H9 (cell line): Measurements from ENCODE around the gene ADARB2. TPM values are rescaled to one million over a fixed set of nuclear protein-coding genes. Genes with fewer than 3 reads are reported as not detected.

Experiments
- DNase-seq: peaks from one replicate; pipeline ENCODE4 v3.0.0-alpha.2; 2017
- H2AFZ ChIP-seq: one replicate; pipeline ENCODE4 v1.6.1; 2013; ENCODE audit warnings: mild to moderate bottlenecking, low read length, control low read depth, moderate library complexity
- H2AK5ac ChIP-seq: 2 replicates; pipeline ENCODE4 v1.6.1; 2013; ENCODE audit warnings: low read length, control low read depth, mixed read lengths; ENCODE audit not compliant: insufficient read length
- H2BK120ac ChIP-seq: one replicate; pipeline ENCODE4 v1.6.1; 2013; ENCODE audit warnings: low read depth, mild to moderate bottlenecking, low read length, control low read depth, inconsistent platforms; ENCODE audit not compliant: poor library complexity, severe bottlenecking
- H2BK12ac ChIP-seq: 2 replicates; pipeline ENCODE4 v1.6.1; 2013; ENCODE audit warnings: low read length, control low read depth, mixed read lengths, low read depth; ENCODE audit not compliant: insufficient read length
- H2BK15ac ChIP-seq: 2 replicates; pipeline ENCODE4 v1.6.1; 2013; ENCODE audit warnings: low read depth, low read length, control low read depth
- H2BK20ac ChIP-seq: one replicate; pipeline ENCODE4 v1.6.1; 2013; ENCODE audit warnings: low read depth, mild to moderate bottlenecking, low read length, control low read depth, inconsistent platforms; ENCODE audit not compliant: poor library complexity, severe bottlenecking
- H2BK5ac ChIP-seq: 2 replicates; pipeline ENCODE4 v1.6.1; 2013; ENCODE audit warnings: low read length, control low read depth, mixed read lengths; ENCODE audit not compliant: insufficient read length
- H3K14ac ChIP-seq: 2 replicates; pipeline ENCODE4 v1.6.1; 2013; ENCODE audit warnings: low read length, control low read depth; ENCODE audit not compliant: insufficient read depth
- H3K18ac ChIP-seq: 2 replicates; pipeline ENCODE4 v1.6.1; 2013; ENCODE audit warnings: low read depth, mild to moderate bottlenecking, mixed read lengths, low read length, control low read depth; ENCODE audit not compliant: insufficient read length
- H3K23ac ChIP-seq: 2 replicates; pipeline ENCODE4 v1.6.1; 2013; ENCODE audit warnings: low read length, control low read depth, mixed read lengths, low read depth; ENCODE audit not compliant: insufficient read length
- H3K23me2 ChIP-seq: 2 replicates; pipeline ENCODE4 v1.6.1; 2013; ENCODE audit warnings: low read depth, mild to moderate bottlenecking, mixed read lengths, low read length, control low read depth; ENCODE audit not compliant: insufficient read length, poor library complexity, severe bottlenecking
- H3K27ac ChIP-seq: 2 replicates; pipeline ENCODE4 v1.5.1; 2013; ENCODE audit warnings: low read length, control low read depth, mixed read lengths, low read depth; ENCODE audit not compliant: insufficient read length
- H3K27me3 ChIP-seq: 2 replicates; pipeline ENCODE4 v1.6.1; 2013; ENCODE audit warnings: low read length, control low read depth, inconsistent platforms; ENCODE audit not compliant: insufficient read depth
- H3K4ac ChIP-seq: 2 replicates; pipeline ENCODE4 v1.6.1; 2013; ENCODE audit warnings: low read depth, mild to moderate bottlenecking, control low read depth, inconsistent platforms, low read length, moderate library complexity
- H3K4me1 ChIP-seq: 2 replicates; pipeline ENCODE4 v1.6.1; 2013; ENCODE audit warnings: low read length, control low read depth, inconsistent platforms; ENCODE audit not compliant: insufficient read depth
- H3K4me2 ChIP-seq: 2 replicates; pipeline ENCODE4 v1.6.1; 2013; ENCODE audit warnings: low read length, control low read depth, mixed read lengths; ENCODE audit not compliant: insufficient read length, insufficient read depth
- H3K56ac ChIP-seq: 2 replicates; pipeline ENCODE4 v1.6.1; 2013; ENCODE audit warnings: low read depth, mild to moderate bottlenecking, mixed read lengths, low read length, control low read depth; ENCODE audit not compliant: insufficient read length
- H3K79me1 ChIP-seq: 2 replicates; pipeline ENCODE4 v1.6.1; 2013; ENCODE audit warnings: low read depth, mild to moderate bottlenecking, moderate library complexity, low read length, control low read depth, inconsistent platforms; ENCODE audit not compliant: insufficient read depth, poor library complexity, severe bottlenecking
- H3K79me2 ChIP-seq: 2 replicates; pipeline ENCODE4 v1.6.1; 2013; ENCODE audit warnings: low read length, control low read depth, inconsistent platforms; ENCODE audit not compliant: insufficient read depth
- H3K9ac ChIP-seq: 2 replicates; pipeline ENCODE4 v1.6.1; 2013; ENCODE audit warnings: low read length, control low read depth, mixed read lengths; ENCODE audit not compliant: insufficient read length; ENCODE audit errors: extremely low read depth
- H3K9me3 ChIP-seq: one replicate; pipeline ENCODE4 v1.6.1; 2013; ENCODE audit warnings: low read depth, low read length, inconsistent platforms; ENCODE audit not compliant: control insufficient read depth
- H3T11ph ChIP-seq: one replicate; pipeline ENCODE4 v1.6.1; 2013; ENCODE audit warnings: mild to moderate bottlenecking, low read length, control low read depth, inconsistent platforms
- H4K20me1 ChIP-seq: one replicate; pipeline ENCODE4 v1.6.1; 2013; ENCODE audit not compliant: control insufficient read depth, insufficient read length, insufficient read depth
- H4K5ac ChIP-seq: 2 replicates; pipeline ENCODE4 v1.6.1; 2013; ENCODE audit warnings: low read depth, mild to moderate bottlenecking, mixed read lengths, low read length, control low read depth; ENCODE audit not compliant: insufficient read length
- H4K8ac ChIP-seq: replicated peaks from 2 replicates; pipeline ENCODE4 v1.6.1; 2013; ENCODE audit warnings: low read length, control low read depth, mixed read lengths, low read depth; ENCODE audit not compliant: insufficient read length
- H4K91ac ChIP-seq: 2 replicates; pipeline ENCODE4 v1.6.1; 2013; ENCODE audit warnings: low read depth, mild to moderate bottlenecking, moderate library complexity, mixed read lengths, low read length, control low read depth; ENCODE audit not compliant: insufficient read length
- H3K27ac Mint-ChIP-seq, 3 experiments: 2 replicates in 2 of 3; 3 replicates in 1 of 3; pipeline ENCODE4 v1.8.0; 2020 to 2021; ENCODE audit warnings: mixed read lengths in 3 of 3, mild to moderate bottlenecking in 1 of 3, moderate library complexity in 1 of 3
- H3K27me3 Mint-ChIP-seq: 2 replicates; pipeline ENCODE4 v1.8.0; 2021; ENCODE audit warnings: low read depth, mild to moderate bottlenecking, moderate library complexity, mixed read lengths
- H3K36me3 Mint-ChIP-seq, 3 experiments: 2 replicates in 2 of 3; 3 replicates in 1 of 3; pipeline ENCODE4 v1.8.0; 2020 to 2021; ENCODE audit warnings: low read depth in 3 of 3, mixed read lengths in 3 of 3; ENCODE audit not compliant: insufficient read depth in 1 of 3
- H3K4me1 Mint-ChIP-seq, 2 experiments: 2 replicates each; pipeline ENCODE4 v1.8.0; 2020; ENCODE audit warnings: mixed read lengths in 2 of 2
- H3K4me3 Mint-ChIP-seq, 2 experiments: 2 replicates in 1 of 2; 3 replicates in 1 of 2; pipeline ENCODE4 v1.8.0; 2020 to 2021; ENCODE audit warnings: mild to moderate bottlenecking in 2 of 2, mixed read lengths in 2 of 2, moderate library complexity in 1 of 2
- H3K9me3 Mint-ChIP-seq, 2 experiments: 2 replicates in 1 of 2; 3 replicates in 1 of 2; pipeline ENCODE4 v1.8.0; 2020; ENCODE audit warnings: mild to moderate bottlenecking in 2 of 2, mixed read lengths in 2 of 2, moderate library complexity in 1 of 2
- CTCF ChIP-seq: fragments of 200-600 bp; sonication (generic); conservative IDR thresholded peaks from 3 replicates; pipeline ENCODE4 v1.8.0; 2021; ENCODE audit warnings: antibody characterized with exemption, mild to moderate bottlenecking
- WGBS: extraction: QIAGEN DNeasy Blood & Tissue Kit; methylation state at CpG from one replicate; pipeline ENCODE4 v1.1.7; 2013; ENCODE audit warnings: missing lambda C conversion rate, low lambda C conversion rate, mixed read lengths; ENCODE audit not compliant: insufficient read length; ENCODE audit errors: extremely low coverage; 5-methylcytosine and 5-hydroxymethylcytosine counted together
- total RNA-seq: library from RNA; stranded (reverse); gene quantifications from 2 replicates; pipeline ENCODE4 v1.2.1, GENCODE V29; 2021

ADARB2 gene
- total RNA-seq, 1 experiment from 2014 or later: 0.87 TPM

GRCh38 chr10:1264001-1264400, 473.3 kb downstream of the ADARB2 start:
- no peak for TF ChIP-seq CTCF
- no peak for DNase-seq
- H2AFZ ChIP-seq: no peak overlapping the region

More at GRCh38 chr10:1264001-1264400, 473.3 kb downstream of the ADARB2 start:
- Histone ChIP-seq H3K18ac (no peak overlapping the region), H3T11ph (no peak overlapping the region), H2BK12ac (no peak overlapping the region), H4K91ac (no peak overlapping the region), H2BK20ac (no peak overlapping the region), H3K79me1 (no peaks in the 10 kb centered on the region), H3K4me2 (no peak overlapping the region), H2BK120ac (no peak overlapping the region), H2BK15ac (no peak overlapping the region), H3K9ac (no peak overlapping the region), H3K79me2 (no peaks in the 10 kb centered on the region), H3K4ac (no peak overlapping the region), H4K20me1 (no peaks in the 10 kb centered on the region), H4K5ac (no peak overlapping the region), H3K27ac (no peak overlapping the region), H3K56ac (no peak overlapping the region), H2AK5ac (no peak overlapping the region), H3K9me3 (no peaks in the 10 kb centered on the region), H3K4me1 (no peaks in the 10 kb centered on the region), H3K27me3 (no peaks in the 10 kb centered on the region), H3K23ac (no peak overlapping the region), H3K14ac (no peak overlapping the region), H3K23me2 (no peaks in the 10 kb centered on the region), H4K8ac (no peak overlapping the region), H2BK5ac (no peak overlapping the region)
- Mint-ChIP-seq H3K9me3 (peaks cover 4 to 5% of the 10 kb centered on the region in 2 experiments; a peak in 3 of 5 replicates), H3K4me3 (no peak overlapping the region), H3K36me3 (no peaks in the 10 kb centered on the region), H3K4me1 (peaks cover 9 to 12% of the 10 kb centered on the region in 2 experiments), H3K27me3 (no peaks in the 10 kb centered on the region), H3K27ac (no peak overlapping the region)
- no CpG with 5 or more reads among the region's 9 CpGs for WGBS
